MM.1S (cell line): Measurements from ENCODE around the gene RGL2.

Experiments used
- DNase-seq: peaks from one replicate; pipeline ENCODE4 v3.0.0-alpha.2; 2015
- H2AFZ ChIP-seq: fragments of 300-600 bp; sonication (generic); 2 replicates; pipeline ENCODE4 v1.6.0; 2016; ENCODE audit warnings: antibody characterized with exemption, low read length
- H3F3A ChIP-seq: fragments of 300-600 bp; sonication (generic); 2 replicates; pipeline ENCODE4 v1.6.1; 2016; ENCODE audit warnings: mild to moderate bottlenecking, antibody characterized with exemption, low read length, moderate library complexity, mixed read lengths; ENCODE audit not compliant: insufficient read depth
- H3K27ac ChIP-seq: fragments of 300-600 bp; sonication (generic); 2 replicates; pipeline ENCODE4 v1.5.1; 2016; ENCODE audit warnings: mild to moderate bottlenecking, low read length
- H3K27me3 ChIP-seq: fragments of 300-600 bp; sonication (generic); replicated peaks from 2 replicates; pipeline ENCODE4 v1.6.0; 2016; ENCODE audit warnings: low read length; ENCODE audit not compliant: insufficient read depth
- H3K36me3 ChIP-seq: fragments of 300-600 bp; sonication (generic); replicated peaks from 2 replicates; pipeline ENCODE4 v1.6.1; 2016; ENCODE audit warnings: mild to moderate bottlenecking, low read length, mixed read lengths; ENCODE audit not compliant: insufficient read depth
- H3K4me1 ChIP-seq: fragments of 300-600 bp; sonication (generic); 2 replicates; pipeline ENCODE4 v1.6.1; 2016; ENCODE audit warnings: low read length, mixed read lengths
- H3K4me2 ChIP-seq: fragments of 300-600 bp; sonication (generic); 2 replicates; pipeline ENCODE4 v1.6.0; 2016; ENCODE audit warnings: low read depth, low read length
- H3K4me3 ChIP-seq: fragments of 300-600 bp; sonication (generic); 2 replicates; pipeline ENCODE4 v1.5.1; 2016; ENCODE audit warnings: low read length, mixed read lengths
- H3K79me2 ChIP-seq: fragments of 300-600 bp; sonication (generic); 2 replicates; pipeline ENCODE4 v1.6.1; 2016; ENCODE audit warnings: mixed run types, low read length, mixed read lengths
- H3K9ac ChIP-seq: fragments of 300-600 bp; sonication (generic); 2 replicates; pipeline ENCODE4 v1.6.1; 2016; ENCODE audit warnings: low read length, mixed read lengths
- H3K9me2 ChIP-seq: fragments of 300-600 bp; sonication (generic); replicated peaks from 2 replicates; pipeline ENCODE4 v1.6.1; 2016; ENCODE audit warnings: mild to moderate bottlenecking, low read length, mixed read lengths; ENCODE audit not compliant: insufficient read depth
- H3K9me3 ChIP-seq: fragments of 300-600 bp; sonication (generic); replicated peaks from 2 replicates; pipeline ENCODE4 v1.6.1; 2016; ENCODE audit warnings: mild to moderate bottlenecking, low read length, mixed read lengths; ENCODE audit not compliant: insufficient read depth
- H4K20me1 ChIP-seq: fragments of 300-600 bp; sonication (generic); 2 replicates; pipeline ENCODE4 v1.6.1; 2016; ENCODE audit warnings: mild to moderate bottlenecking, low read length, moderate library complexity, mixed read lengths; ENCODE audit not compliant: insufficient read depth
- EZH2 ChIP-seq: fragments of 300-600 bp; sonication (generic); optimal IDR thresholded peaks from 2 replicates; pipeline ENCODE3; 2017; ENCODE audit warnings: low read depth, mild to moderate bottlenecking, antibody characterized with exemption, low read length, mixed read lengths
- EZH2phosphoT487 ChIP-seq: fragments of 300-600 bp; sonication (generic); IDR thresholded peaks from 2 replicates; pipeline ENCODE4 v1.6.1; 2018; ENCODE audit warnings: antibody characterized with exemption, low read length
- TF ChIP-seq, protein P1 (sequence below): fragments of 300-600 bp; sonication (generic); IDR thresholded peaks from 2 replicates; pipeline ENCODE4 v1.5.1; 2016; ENCODE audit warnings: antibody characterized with exemption, low read length, mixed read lengths

Gene RGL2

DNA sequence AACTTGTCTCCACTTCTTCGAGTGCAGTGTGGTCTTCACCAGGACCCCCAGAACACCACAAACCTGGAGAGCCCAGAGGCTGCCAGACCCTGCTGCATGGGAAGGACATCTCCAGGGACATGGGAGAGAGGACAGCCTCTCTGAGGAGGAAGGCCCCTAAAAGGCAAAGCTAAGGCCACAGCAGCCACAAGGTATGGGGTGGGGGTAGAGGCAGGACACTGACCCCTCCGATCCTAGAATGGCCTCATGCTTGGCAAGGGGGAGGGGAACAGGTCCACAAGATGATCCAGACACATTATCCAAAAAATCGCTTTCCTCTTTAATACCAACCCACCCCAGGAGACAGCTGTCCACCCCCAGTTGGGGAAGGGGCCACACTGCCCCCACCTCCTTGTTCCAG lies 19.9 kb downstream of the RGL2 start:
- Histone ChIP-seq H3K79me2 (peaks cover 22% of the 10 kb centered on the region), H3K27me3 (no peaks in the 10 kb centered on the region), H3K9ac (no peak overlapping the region), H3K4me1 (peaks cover under 1% of the 10 kb centered on the region; the same call in 1 of the 2 replicates), H3K4me3 (no peak overlapping the region), H3K4me2 (no peak overlapping the region), H3K27ac (no peak overlapping the region), H3K36me3 (no peaks in the 10 kb centered on the region; the same call in 1 of the 2 replicates), H3K9me3 (no peaks in the 10 kb centered on the region), H4K20me1 (peaks cover 21% of the 10 kb centered on the region), H3F3A (peaks cover 45% of the 10 kb centered on the region), H3K9me2 (no peaks in the 10 kb centered on the region), H2AFZ (no peak overlapping the region)
- TF ChIP-seq EZH2phosphoT487, result no peak
- no peak for TF ChIP-seq EZH2
- TF ChIP-seq, protein P1, sequence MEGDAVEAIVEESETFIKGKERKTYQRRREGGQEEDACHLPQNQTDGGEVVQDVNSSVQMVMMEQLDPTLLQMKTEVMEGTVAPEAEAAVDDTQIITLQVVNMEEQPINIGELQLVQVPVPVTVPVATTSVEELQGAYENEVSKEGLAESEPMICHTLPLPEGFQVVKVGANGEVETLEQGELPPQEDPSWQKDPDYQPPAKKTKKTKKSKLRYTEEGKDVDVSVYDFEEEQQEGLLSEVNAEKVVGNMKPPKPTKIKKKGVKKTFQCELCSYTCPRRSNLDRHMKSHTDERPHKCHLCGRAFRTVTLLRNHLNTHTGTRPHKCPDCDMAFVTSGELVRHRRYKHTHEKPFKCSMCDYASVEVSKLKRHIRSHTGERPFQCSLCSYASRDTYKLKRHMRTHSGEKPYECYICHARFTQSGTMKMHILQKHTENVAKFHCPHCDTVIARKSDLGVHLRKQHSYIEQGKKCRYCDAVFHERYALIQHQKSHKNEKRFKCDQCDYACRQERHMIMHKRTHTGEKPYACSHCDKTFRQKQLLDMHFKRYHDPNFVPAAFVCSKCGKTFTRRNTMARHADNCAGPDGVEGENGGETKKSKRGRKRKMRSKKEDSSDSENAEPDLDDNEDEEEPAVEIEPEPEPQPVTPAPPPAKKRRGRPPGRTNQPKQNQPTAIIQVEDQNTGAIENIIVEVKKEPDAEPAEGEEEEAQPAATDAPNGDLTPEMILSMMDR, result no peak
- no peak for DNase-seq

DNA sequence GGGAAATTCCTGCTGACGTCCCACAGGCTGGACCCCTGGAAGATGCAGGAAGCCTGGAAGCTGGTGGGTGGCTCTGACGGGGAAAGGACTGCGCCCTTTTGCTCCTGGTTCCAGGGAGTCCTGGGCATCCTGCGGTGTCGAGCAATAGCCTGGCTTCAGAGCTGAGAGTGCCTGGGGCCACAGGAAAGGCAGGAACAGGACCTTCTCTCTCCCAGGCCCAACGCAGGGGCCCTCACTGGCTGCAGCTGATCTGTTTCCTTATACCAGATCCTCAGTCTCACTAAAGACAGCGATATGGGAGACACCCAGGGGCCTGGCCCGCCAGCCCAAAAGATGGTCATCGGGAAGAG lies 20.4 kb downstream of the RGL2 start:
- H3K9ac ChIP-seq, result no peak overlapping the region
- H3K36me3 ChIP-seq, result peaks cover 2% of the 10 kb centered on the region; the same call in 1 of the 2 replicates
- peaks cover 5% of the 10 kb centered on the region for H3K4me1 ChIP-seq
- H3F3A ChIP-seq, result peaks cover 50% of the 10 kb centered on the region
- no peak overlapping the region for H3K4me3 ChIP-seq
- no peak overlapping the region for H3K4me2 ChIP-seq
- H2AFZ ChIP-seq, result no peak overlapping the region
- TF ChIP-seq, protein P1, result no peak
- no peak for TF ChIP-seq EZH2phosphoT487
- no peak for TF ChIP-seq EZH2
- no peaks in the 10 kb centered on the region for H3K27me3 ChIP-seq
- H4K20me1 ChIP-seq, result peaks cover 23% of the 10 kb centered on the region
- H3K27ac ChIP-seq, result no peak overlapping the region
- no peak for DNase-seq
- H3K9me2 ChIP-seq, result no peaks in the 10 kb centered on the region
- no peaks in the 10 kb centered on the region for H3K9me3 ChIP-seq
- peaks cover 26% of the 10 kb centered on the region for H3K79me2 ChIP-seq

DNA sequence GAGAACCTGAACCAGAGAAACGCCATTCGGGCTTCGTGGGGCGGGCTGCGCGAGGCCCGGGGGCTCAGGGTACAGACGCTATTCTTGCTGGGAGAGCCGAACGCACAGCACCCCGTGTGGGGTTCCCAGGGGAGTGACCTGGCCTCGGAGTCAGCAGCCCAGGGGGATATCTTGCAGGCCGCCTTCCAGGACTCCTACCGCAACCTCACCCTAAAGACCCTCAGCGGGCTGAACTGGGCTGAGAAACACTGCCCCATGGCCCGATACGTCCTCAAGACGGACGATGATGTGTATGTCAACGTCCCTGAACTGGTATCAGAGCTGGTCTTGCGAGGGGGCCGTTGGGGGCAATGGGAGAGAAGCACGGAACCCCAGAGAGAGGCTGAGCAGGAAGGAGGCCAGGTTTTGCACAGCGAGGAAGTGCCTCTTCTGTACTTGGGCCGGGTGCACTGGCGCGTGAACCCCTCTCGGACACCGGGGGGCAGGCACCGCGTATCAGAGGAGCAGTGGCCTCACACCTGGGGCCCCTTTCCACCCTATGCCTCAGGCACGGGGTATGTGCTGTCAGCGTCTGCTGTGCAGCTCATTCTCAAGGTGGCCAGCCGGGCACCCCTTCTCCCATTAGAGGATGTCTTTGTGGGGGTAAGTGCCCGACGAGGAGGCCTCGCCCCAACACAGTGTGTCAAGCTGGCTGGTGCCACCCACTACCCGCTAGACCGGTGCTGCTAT lies 20.9 kb downstream of the RGL2 start:
- Histone ChIP-seq H4K20me1 (peaks cover 25% of the 10 kb centered on the region), H3K27me3 (no peaks in the 10 kb centered on the region), H3K36me3 (peaks cover 7% of the 10 kb centered on the region; the same call in 1 of the 2 replicates), H3K4me3 (no peak overlapping the region), H3K9me2 (no peaks in the 10 kb centered on the region), H2AFZ (no peak overlapping the region), H3F3A (peaks cover 55% of the 10 kb centered on the region), H3K27ac (no peak overlapping the region), H3K9me3 (no peaks in the 10 kb centered on the region), H3K4me2 (no peak overlapping the region), H3K79me2 (peaks cover 31% of the 10 kb centered on the region), H3K9ac (no peak overlapping the region), H3K4me1 (peaks cover 9% of the 10 kb centered on the region)
- TF ChIP-seq, protein P1, result no peak
- TF ChIP-seq EZH2phosphoT487 (no peak), EZH2 (no peak)
- no peak for DNase-seq
